B cell (primary cell): ENCODE results near the gene XYLT1. TPM values are rescaled to one million over a fixed set of nuclear protein-coding genes. Genes with fewer than 3 reads are reported as not detected.

ENCODE experiments used
- ATAC-seq: fragments of 200-7000 bp; cut with Tn5 transposase; one replicate; pipeline ENCODE4 v1.10.0; 2021; ENCODE audit warnings: low read depth, mild to moderate bottlenecking, moderate number of reproducible peaks, moderate library complexity
- CTCF ChIA-PET: fragments of 350-600 bp; sonication (Branson Sonifier 250); formaldehyde crosslinking; loops from one replicate; lab custom pipeline; 2021; ENCODE audit warnings: antibody characterized with exemption, inconsistent platforms; lab: Charles Lee
- POLR2A ChIA-PET: fragments of 350-600 bp; sonication (Branson Sonifier 250); formaldehyde crosslinking; loops from one replicate; lab custom pipeline; 2021; ENCODE audit warnings: antibody characterized with exemption; lab: Charles Lee
- DNase-seq: peaks from one replicate; pipeline ENCODE4 v3.0.0; 2013
- H2AFZ ChIP-seq: 2 replicates; pipeline ENCODE4 v1.6.1; 2012; ENCODE audit warnings: mild to moderate bottlenecking, low read depth, low read length; ENCODE audit not compliant: insufficient read depth, poor library complexity, severe bottlenecking
- H3K27ac ChIP-seq, 2 donors: 1 replicate in 1 of 2; 2 replicates in 1 of 2; pipeline ENCODE4 v1.5.1; 2012 to 2013; ENCODE audit warnings: low read length in 2 of 2, mild to moderate bottlenecking in 2 of 2, moderate library complexity in 1 of 2
- H3K27me3 ChIP-seq, 4 experiments: fragments of 200-600 bp in 1 of 4; sonication (generic) in 1 of 4; replicated peaks in 1 of 4; 1 replicate in 2 of 4; 2 replicates in 2 of 4; pipeline versions ENCODE4 v1.6.1 to v1.7.0; 2013 to 2016; ENCODE audit warnings: low read length in 3 of 4, mild to moderate bottlenecking in 2 of 4, mixed read lengths in 1 of 4, moderate library complexity in 1 of 4; ENCODE audit not compliant: insufficient read depth in 4 of 4, control insufficient read depth in 3 of 4; ENCODE audit errors: control extremely low read depth in 1 of 4
- H3K36me3 ChIP-seq, 2 experiments: replicated peaks in 1 of 2; 1 replicate in 1 of 2; 2 replicates in 1 of 2; pipeline versions ENCODE4 v1.6.1 to v1.7.1; 2013; ENCODE audit warnings: low read length in 1 of 2; ENCODE audit not compliant: insufficient read depth in 2 of 2, control insufficient read depth in 1 of 2; ENCODE audit errors: control extremely low read depth in 1 of 2, extremely low read depth in 1 of 2
- H3K4me1 ChIP-seq, 2 donors: fragments of 200-600 bp in 1 of 2; sonication (generic) in 1 of 2; 1 replicate in 1 of 2; 2 replicates in 1 of 2; pipeline versions ENCODE4 v1.5.1 to v1.6.1; 2013 to 2017; ENCODE audit warnings: low read length in 2 of 2; ENCODE audit not compliant: control insufficient read depth in 2 of 2, insufficient read depth in 2 of 2
- H3K4me2 ChIP-seq: replicated peaks from 2 replicates; pipeline ENCODE3; 2012; ENCODE audit warnings: mild to moderate bottlenecking, low read depth, low read length; ENCODE audit not compliant: poor library complexity, severe bottlenecking
- H3K4me3 ChIP-seq, 5 experiments: fragments of 200-600 bp in 1 of 5; sonication (generic) in 1 of 5; 1 replicate in 3 of 5; 2 replicates in 2 of 5; pipeline versions ENCODE4 v1.5.1 to v1.7.0; 2011 to 2016; ENCODE audit warnings: low read length in 4 of 5, mild to moderate bottlenecking in 4 of 5, low read depth in 2 of 5, control low read depth in 1 of 5, moderate library complexity in 1 of 5; ENCODE audit not compliant: insufficient read depth in 1 of 5; ENCODE audit errors: control extremely low read depth in 1 of 5, extremely low read depth in 1 of 5
- H3K79me2 ChIP-seq: fragments of 200-600 bp; sonication (generic); one replicate; pipeline ENCODE4 v1.6.0; 2016; ENCODE audit warnings: low read length; ENCODE audit not compliant: control insufficient read depth, insufficient read depth
- H3K9ac ChIP-seq: fragments of 200-600 bp; sonication (generic); 2 replicates; pipeline ENCODE4 v1.6.1; 2017; ENCODE audit warnings: mild to moderate bottlenecking, low read length, moderate library complexity
- H3K9me3 ChIP-seq, 3 donors: one replicate each; pipeline versions ENCODE4 v1.6.1 to v1.7.1; 2013; ENCODE audit warnings: low read length in 2 of 3; ENCODE audit not compliant: control insufficient read depth in 2 of 3, insufficient read depth in 1 of 3; ENCODE audit errors: control extremely low read depth in 1 of 3
- H4K20me1 ChIP-seq: 2 replicates; pipeline ENCODE4 v1.6.0; 2012; ENCODE audit warnings: mild to moderate bottlenecking, low read length; ENCODE audit not compliant: insufficient read depth, control insufficient read depth, poor library complexity, severe bottlenecking
- H3K27ac Mint-ChIP-seq: one replicate; pipeline ENCODE4 v1.8.0; 2021; ENCODE audit warnings: mixed read lengths
- H3K27me3 Mint-ChIP-seq: one replicate; pipeline ENCODE4 v1.8.0; 2021; ENCODE audit warnings: mixed read lengths
- H3K4me1 Mint-ChIP-seq: one replicate; pipeline ENCODE4 v1.8.0; 2021; ENCODE audit warnings: mixed read lengths
- H3K4me3 Mint-ChIP-seq: one replicate; pipeline ENCODE4 v1.8.0; 2021; ENCODE audit warnings: mixed read lengths
- H3K9me3 Mint-ChIP-seq: one replicate; pipeline ENCODE4 v1.8.0; 2022; ENCODE audit warnings: mixed read lengths; ENCODE audit not compliant: insufficient read depth
- CTCF ChIP-seq: fragments of 200-600 bp; IDR thresholded peaks from one replicate; pipeline ENCODE4 v1.8.0; 2022; ENCODE audit warnings: antibody characterized with exemption, mild to moderate bottlenecking
- EZH2 ChIP-seq: IDR thresholded peaks from 2 replicates; pipeline ENCODE4 v1.6.1; 2012; ENCODE audit warnings: borderline replicate concordance, low read depth, mild to moderate bottlenecking, moderate library complexity, low read length; ENCODE audit not compliant: insufficient read depth, poor library complexity, severe bottlenecking
- WGBS: methylation state at CpG from one replicate; pipeline ENCODE4 v1.1.5; 2013; ENCODE audit warnings: missing lambda C conversion rate; ENCODE audit not compliant: insufficient coverage; 5-methylcytosine and 5-hydroxymethylcytosine counted together
- intact Hi-C: fragments of 100-400 bp; cut with micrococcal nuclease; formaldehyde crosslinking; loops from one replicate; pipeline ENCODE4 v1.10.0; 2022
- polyA plus RNA-seq: library from polyadenylated mRNA; depleted of rRNA; stranded (reverse); fragments of >200 nt; gene quantifications from 2 replicates; pipeline ENCODE4 v1.2.3, GENCODE V29; 2012
- total RNA-seq, 2 donors: library from RNA; stranded (reverse); fragments of 120-200 nt in 1 of 2; gene quantifications; 1 replicate in 1 of 2; 2 replicates in 1 of 2; pipeline versions ENCODE4 v1.2.3 to v1.2.4, GENCODE V29; 2013 to 2022

The XYLT1 gene
- total and polyA plus RNA-seq, 2 donors (not counting 1 experiment from before 2014, with no cell fraction given): 8.7 to 59.6 TPM

GRCh38 chr16:17447101-17447569 is 23.6 kb downstream of the XYLT1 start:
- no peak overlapping the region for H3K9ac ChIP-seq
- ChIA-PET CTCF (no interaction called here), POLR2A (no interaction called here)
- Mint-ChIP-seq H3K27ac (no peak overlapping the region), H3K27me3 (no peaks in the 10 kb centered on the region), H3K4me3 (no peak overlapping the region), H3K4me1 (peaks cover 44% of the 10 kb centered on the region), H3K9me3 (peaks cover 5% of the 10 kb centered on the region)
- H3K4me2 ChIP-seq: no peak overlapping the region
- H3K4me1 ChIP-seq: peaks cover 32 to 46% of the 10 kb centered on the region in 2 donors
- no peak overlapping the region for H3K27ac ChIP-seq
- TF ChIP-seq CTCF: no peak
- TF ChIP-seq EZH2: no peak
- H3K36me3 ChIP-seq: peaks cover 0 to 15% of the 10 kb centered on the region in 2 experiments
- 97% methylated on average over 5 of the region's 5 CpGs for WGBS
- no peaks in the 10 kb centered on the region for H3K27me3 ChIP-seq
- peaks cover 0 to 2% (median 0%) of the 10 kb centered on the region in 3 donors for H3K9me3 ChIP-seq
- peaks cover 14% of the 10 kb centered on the region for H4K20me1 ChIP-seq
- peaks cover 51% of the 10 kb centered on the region for H3K79me2 ChIP-seq
- DNase-seq (no peak), ATAC-seq (no peak)
- H3K4me3 ChIP-seq: no peak overlapping the region
- intact Hi-C loops: loop anchor here (5.0 kb wide), 1 partner anchor 80 kb away; no protein-coding TSS in a partner anchor
- H2AFZ ChIP-seq: no peak overlapping the region

GRCh38 chr16:17446661-17447060 is 24.1 kb downstream of the XYLT1 start:
- Histone ChIP-seq H4K20me1 (peaks cover 14% of the 10 kb centered on the region), H3K4me1 (peaks cover 27 to 41% of the 10 kb centered on the region in 2 donors), H3K9ac (no peak overlapping the region), H3K9me3 (peaks cover 0 to 5% (median 0%) of the 10 kb centered on the region in 3 donors), H3K79me2 (peaks cover 52% of the 10 kb centered on the region), H3K36me3 (peaks cover 0 to 16% of the 10 kb centered on the region in 2 experiments), H2AFZ (no peak overlapping the region), H3K4me3 (no peak overlapping the region), H3K27ac (no peak overlapping the region), H3K4me2 (no peak overlapping the region), H3K27me3 (no peaks in the 10 kb centered on the region)
- Mint-ChIP-seq H3K9me3 (peaks cover 5% of the 10 kb centered on the region), H3K4me3 (no peak overlapping the region), H3K4me1 (peaks cover 39% of the 10 kb centered on the region), H3K27ac (no peak overlapping the region), H3K27me3 (no peaks in the 10 kb centered on the region)
- ATAC-seq (no peak), DNase-seq (no peak)
- WGBS: 99% methylated on average over 8 of the region's 10 CpGs
- no peak for TF ChIP-seq EZH2
- TF ChIP-seq CTCF: no peak
- POLR2A ChIA-PET: no interaction called here
- intact Hi-C loops: loop anchor here (5.0 kb wide), 1 partner anchor 81 kb away; no protein-coding TSS in a partner anchor
- CTCF ChIA-PET: no interaction called here
